ENCODE results near the gene SCAND1.
"Not testable (repeated sequence)": the region's sequence is repeated elsewhere in the genome, so short reads cannot be mapped to it uniquely, and the experiment has no call there.

SCAND1 gene

GRCh38 chr20:35959291-35959690, 5.0 kb upstream of the SCAND1 start:
- DNase-seq (ENCODE audit: low read depth), result not testable (repeated sequence)

DNA sequence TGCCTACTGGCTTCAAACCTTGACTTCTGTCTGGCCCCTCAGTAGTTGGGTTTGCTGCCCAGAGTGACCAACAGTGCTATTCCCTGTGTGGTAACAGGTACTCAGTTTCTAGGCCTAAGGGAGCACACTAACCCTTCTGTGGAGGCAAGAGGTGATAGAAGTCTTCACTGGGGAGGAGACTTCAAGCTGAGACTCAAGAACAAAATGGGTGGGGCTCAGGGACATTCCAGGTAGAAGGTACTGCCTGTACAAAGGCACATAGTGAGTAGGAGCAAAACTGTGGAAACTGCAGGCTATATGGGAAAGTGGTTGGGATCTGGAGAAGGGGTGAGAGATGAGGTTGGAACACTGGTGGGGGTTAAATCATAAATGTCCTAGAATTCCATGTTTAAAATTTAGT, 2.3 kb upstream of the SCAND1 start:
- no peak for DNase-seq (ENCODE audit: low read depth)

GRCh38 chr20:35954907-35955251, 577 bp upstream of the SCAND1 start:
- peak; percentile 44 for DNase-seq (ENCODE audit: low read depth)

- DNase-seq (ENCODE audit: low read depth), result peak; percentile 42
Measured at GRCh38 chr20:35953387-35954199, 709 bp downstream of the SCAND1 start.

DNA sequence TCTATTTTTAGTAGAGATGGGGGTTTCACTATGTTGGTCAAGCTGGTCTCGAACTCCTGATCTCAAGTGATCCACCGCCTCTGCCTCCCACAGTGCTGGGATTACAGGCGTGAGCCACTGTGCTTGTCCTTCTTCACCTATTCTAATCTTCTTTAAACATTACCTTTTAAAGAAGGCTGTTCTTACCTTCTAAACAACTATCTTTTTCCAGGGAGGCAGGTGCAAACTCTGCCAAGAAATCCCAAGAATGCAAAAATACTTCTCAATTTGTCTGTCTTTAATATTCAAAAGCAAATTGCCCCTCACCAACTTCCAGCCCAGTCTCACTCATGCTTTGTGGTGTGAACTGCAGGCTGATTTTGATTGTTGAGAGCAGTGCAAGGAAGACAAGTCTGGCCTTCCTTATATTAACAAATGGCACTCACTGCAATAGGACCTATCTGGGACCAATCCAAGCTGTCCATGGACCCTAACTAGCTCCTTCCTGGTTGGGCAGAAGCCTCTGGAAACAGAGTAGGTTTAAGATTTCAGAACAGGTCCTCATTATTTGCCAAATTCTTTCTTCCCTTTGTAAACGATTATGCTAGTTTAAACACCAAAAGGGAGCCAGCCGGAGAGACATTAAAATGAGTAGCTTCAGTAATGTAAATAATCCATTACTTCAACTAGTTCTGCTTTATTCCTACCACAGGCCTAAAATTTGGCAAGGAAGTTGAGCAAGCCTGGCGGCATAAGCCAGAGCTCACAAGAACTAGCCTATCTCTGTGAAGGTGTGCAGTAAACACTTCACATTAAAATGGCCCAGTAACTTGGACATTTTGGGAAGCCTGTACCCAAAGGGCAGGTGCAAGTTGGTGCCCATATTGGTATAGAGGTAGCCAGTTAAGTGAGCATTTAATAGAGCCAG, 1.6 kb downstream of the SCAND1 start:
- DNase-seq (ENCODE audit: low read depth), result peak; percentile 33

DNA sequence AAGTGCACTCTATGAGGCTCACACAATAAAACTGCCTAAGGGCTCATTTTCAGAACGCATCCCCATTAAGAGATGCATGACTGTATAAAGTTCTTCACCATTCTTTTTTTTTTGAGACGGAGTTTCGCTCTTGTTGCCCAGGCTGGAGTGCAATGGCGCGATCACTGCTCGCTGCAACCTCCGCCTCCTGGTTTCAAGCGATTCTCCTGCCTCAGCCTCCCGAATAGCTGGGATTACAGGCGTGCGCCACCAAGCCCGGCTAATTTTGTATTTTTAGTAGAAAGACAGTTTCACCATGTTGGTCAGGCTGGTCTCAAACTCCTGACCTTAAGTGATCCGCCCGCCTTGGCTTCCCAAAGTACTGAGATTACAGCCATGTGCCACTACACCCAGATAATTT, 2.2 kb downstream of the SCAND1 start:
- not testable (repeated sequence) for DNase-seq (ENCODE audit: low read depth)

DNA sequence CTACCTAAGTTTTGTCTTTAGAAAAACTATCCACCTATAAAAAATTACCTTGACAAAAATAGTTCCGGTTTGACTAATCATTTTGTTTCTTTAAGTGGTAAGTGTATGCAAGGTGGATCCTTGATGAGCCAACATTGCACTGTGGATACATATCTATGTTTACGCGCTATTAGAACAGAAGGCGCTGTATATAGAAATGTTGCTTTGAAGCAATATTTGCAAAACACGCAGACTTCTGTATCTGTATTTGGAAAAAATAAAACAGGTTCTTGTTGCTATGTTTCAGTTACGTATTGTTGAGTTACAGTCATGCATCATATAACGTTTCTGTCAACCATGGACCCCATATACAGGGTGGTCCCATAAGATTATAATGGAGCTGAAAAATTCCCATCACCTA, 4.2 kb downstream of the SCAND1 start:
- DNase-seq (ENCODE audit: low read depth), result no peak

- DNase-seq (ENCODE audit: low read depth), result no peak
Measured at GRCh38 chr20:35947907-35948306, 6.4 kb downstream of the SCAND1 start.

DNA sequence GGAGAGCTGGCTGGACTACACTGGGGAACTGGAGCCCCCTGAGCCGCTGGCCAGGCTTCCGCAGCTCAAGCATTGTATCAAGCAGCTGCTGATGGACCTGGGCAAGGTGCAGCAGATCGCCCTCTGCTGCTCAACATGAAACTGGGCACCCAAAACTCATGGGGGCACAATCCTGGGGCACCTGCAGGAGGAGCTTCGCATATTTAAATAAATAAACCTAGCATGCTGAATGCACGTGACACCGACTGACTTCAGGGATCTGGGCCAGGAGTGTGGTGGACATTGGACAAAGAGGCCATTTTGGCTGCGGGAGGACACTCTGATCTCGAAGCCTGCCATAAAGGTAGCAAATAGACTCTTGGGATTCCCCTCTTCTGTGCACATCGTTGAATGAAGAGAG, 6.8 kb downstream of the SCAND1 start:
- peak; percentile 10 for DNase-seq (ENCODE audit: low read depth)

GRCh38 chr20:35942243-35942642, 12.1 kb downstream of the SCAND1 start:
- no peak for DNase-seq (ENCODE audit: low read depth)

DNA sequence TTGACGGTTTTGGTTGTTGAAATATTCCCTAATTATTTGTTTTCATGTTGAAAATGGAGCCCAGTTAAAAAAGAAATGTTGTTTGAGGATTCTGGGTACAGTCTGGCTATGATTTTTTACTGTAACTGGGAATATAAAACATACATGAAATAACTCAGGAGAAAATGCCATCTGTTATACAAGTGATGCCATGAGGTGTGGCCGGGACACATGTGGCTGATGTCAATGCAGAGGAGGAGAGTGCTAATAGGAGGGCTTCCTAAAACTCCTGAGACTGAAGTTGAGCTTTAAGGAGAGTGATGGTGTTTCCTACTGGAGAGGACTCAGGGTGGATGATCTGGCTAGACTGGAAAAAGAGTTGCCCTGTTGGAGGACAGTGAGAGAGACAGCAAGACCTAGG, 12.7 kb downstream of the SCAND1 start:
- DNase-seq (ENCODE audit: low read depth), result no peak

GRCh38 chr20:35939264-35939663, 15.0 kb downstream of the SCAND1 start:
- no peak for DNase-seq (ENCODE audit: low read depth)

DNA sequence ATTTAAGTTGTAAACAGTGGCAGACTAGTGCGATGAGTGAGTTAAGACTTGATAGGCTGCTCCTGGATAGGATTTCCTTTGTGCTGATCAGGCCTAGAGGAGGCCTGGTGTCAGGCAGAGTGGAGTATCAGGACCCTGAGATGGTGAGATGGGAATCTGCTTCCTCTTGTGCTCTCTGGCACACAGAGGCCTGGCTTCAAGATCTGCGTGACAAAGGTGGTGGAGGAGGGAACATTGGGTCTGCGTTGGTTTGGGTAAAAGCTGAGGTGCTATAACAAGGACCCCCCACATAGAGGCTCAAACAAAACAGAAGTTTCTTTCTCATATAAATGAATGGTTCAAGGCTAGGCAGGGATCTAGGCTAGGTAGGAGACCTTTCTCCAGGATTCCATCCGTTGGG, 20.3 kb downstream of the SCAND1 start:
- no peak for DNase-seq (ENCODE audit: low read depth)

GRCh38 chr20:35929301-35929700, 25.0 kb downstream of the SCAND1 start:
- no peak for DNase-seq (ENCODE audit: low read depth)

- no peak for DNase-seq (ENCODE audit: low read depth)
Measured at GRCh38 chr20:35920523-35920922, 33.8 kb downstream of the SCAND1 start.

DNA sequence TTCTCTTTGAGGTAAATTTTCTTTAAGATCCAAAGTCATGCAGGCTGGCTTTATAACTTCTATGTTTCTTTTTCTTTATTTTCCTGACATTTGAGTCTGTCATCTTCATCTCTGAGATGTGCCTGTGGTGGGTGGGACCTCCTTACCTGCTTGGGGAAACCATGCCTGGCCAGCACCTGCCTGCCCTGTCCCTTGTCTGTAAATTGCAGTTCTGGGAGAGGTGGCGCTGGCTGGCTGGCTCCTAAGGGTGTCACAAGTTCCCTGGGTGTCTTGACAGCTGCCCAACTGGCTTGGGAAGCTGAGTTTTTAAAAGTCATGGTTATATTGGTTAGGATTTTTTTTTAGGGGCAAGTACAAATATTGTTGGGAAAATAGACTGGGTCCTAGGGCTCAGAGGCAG, 36.3 kb downstream of the SCAND1 start:
- DNase-seq (ENCODE audit: low read depth), result no peak

GRCh38 chr20:35917077-35917476, 37.2 kb downstream of the SCAND1 start:
- no peak for DNase-seq (ENCODE audit: low read depth)

DNA sequence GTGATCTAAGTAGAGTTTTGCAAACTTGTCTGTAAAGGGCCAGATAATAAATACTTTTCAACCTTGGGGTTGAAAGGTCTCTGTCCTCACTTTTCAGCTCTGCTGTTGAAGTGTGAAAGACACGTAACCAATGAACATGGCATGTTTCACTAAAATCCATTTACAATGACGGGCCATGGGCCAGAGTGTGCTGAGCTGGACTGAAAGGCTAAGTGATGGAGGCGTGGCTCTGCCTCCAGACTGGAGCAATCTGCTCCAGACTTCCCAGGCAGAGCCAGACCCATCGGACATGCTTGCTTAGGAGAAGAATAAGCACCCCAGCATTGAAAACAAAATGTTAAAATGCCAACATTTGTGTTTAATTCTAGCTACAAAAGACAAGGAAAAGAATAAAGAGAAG, 41.4 kb downstream of the SCAND1 start:
- no peak for DNase-seq (ENCODE audit: low read depth)

- no peak for DNase-seq (ENCODE audit: low read depth)
Measured at GRCh38 chr20:35910254-35910653, 44.0 kb downstream of the SCAND1 start.

GRCh38 chr20:35909796-35910195, 44.5 kb downstream of the SCAND1 start:
- DNase-seq (ENCODE audit: low read depth), result no peak

GRCh38 chr20:35909176-35909575, 45.1 kb downstream of the SCAND1 start:
- no peak for DNase-seq (ENCODE audit: low read depth)

- no peak for DNase-seq (ENCODE audit: low read depth)
Measured at GRCh38 chr20:35908007-35908406, 46.3 kb downstream of the SCAND1 start.

DNA sequence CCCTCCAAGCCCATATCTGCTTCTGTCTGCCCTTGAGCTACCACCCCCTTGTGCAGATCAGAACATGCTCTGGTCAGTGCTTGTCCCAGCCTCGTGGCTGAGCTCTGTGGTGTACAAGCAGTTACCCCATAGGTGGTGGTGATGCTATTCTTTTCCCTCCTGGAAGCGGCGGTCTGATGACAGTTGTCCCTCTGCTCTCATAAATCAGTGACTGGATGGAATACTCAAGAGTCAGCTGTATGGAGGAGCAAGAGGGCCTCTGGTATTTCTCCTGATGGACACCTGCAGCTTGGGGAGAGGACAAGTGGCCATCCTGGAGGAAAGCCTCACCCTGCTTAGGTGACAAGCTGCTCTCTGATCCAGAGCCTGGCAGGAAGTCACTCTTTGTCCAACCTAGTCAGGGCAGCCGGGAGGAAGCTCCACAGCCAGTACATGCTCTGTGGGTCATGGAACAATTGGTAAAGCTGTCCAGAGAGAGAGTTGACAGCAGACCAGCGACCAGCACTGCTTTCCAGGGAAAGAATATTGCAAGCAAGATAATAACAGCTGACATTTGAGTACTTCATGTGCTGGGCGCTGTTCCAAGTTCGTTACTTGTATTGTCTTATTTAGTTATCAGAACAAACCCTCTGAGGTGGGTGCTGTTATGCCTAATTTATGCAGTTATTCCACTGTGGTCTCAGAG, 47.1 kb downstream of the SCAND1 start:
- DNase-seq (ENCODE audit: low read depth), result no peak
